Amniotic epithelial cell (primary cell): ENCODE results near the gene MYOZ2.

Experiments
- DNase-seq: peaks from one replicate; pipeline ENCODE4 v3.0.0-alpha.2; 2010; ENCODE audit warnings: low read depth

Gene MYOZ2

DNA sequence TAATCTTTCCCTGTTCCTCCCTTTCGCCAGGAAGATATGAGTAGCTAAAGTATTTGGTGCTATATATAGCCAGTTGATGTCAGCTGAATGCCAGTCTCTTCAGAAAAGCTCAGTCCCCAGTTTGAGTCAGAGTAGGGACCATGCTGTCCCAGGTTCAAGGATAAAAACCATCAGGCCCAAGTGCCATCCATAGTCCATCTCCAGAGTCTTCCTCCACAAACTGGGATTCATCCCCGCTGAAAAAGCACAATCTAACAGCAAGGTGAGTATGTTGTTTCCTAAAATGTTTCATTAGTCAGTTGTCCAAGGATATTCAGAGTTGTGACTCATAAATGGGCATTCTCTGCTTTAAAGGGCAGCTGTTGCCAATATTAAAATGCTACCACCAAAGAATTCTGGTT is at the start of gene MYOZ2:
Gene MYOZ2, plus strand, starts transcription at position 112 of the 401 bp plus-strand sequence. CDS start 694 bp downstream, outside the sequence.
- DNase-seq = no peak

- no peak for DNase-seq
These were observed 48.5 kb upstream of the MYOZ2 start for GRCh38 chr4:119087121-119087520.

DNA sequence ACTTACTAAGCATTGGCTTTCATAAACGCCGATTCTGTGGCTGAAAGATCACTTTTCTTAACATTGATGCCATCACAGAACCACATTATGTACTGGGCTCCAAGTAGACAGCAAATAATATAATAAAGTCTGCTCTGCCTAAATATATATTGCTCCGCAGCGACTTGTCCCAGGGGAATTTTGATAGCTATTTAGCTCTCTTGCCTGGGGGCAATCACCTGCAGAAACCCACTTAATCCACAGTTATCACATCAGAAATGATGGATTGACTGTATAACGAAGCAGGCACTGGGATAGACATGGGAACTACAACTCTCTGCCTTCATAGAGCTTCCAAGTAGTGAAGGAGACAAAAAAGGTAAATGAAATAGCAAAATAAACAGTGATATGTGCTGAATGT is 48.0 kb upstream of the MYOZ2 start:
- DNase-seq = no peak

DNA sequence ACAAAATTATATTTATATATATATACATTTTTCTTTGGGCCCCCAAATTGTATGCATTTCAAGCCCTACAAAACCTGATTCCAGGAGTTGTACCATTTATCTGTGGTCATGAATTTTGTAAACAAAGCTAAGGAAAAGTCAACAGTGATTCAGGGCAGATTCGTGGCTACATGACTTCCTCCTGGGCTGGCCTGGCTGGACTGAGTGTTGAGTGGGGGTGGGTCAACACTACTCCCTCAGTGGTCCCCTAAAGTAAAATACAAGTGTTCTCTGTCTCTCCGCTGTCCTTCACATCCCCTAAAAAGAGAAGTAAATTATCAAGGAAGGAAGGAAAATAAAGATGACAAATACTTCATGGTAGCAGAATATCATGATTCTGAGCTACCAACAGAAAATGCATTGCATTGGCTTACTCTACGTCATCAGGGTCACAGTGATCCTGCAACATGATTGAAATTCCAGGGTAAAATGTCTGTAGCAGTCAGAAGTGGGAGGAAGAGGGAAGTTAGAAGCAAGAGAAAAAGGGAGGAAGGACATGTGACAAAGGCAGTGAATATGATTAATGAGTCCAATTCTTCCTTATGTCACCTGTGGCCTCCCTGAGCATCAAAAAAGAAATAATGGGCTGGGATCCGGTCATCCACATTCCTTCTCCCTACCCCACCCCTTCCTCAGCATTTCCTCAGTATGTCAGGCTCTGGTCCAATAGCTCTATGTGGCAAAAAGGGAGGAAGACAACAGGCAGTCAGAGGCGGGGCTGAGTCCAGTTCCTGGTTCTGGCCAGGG is 42.4 kb upstream of the MYOZ2 start:
- no peak for DNase-seq

GRCh38 chr4:119097282-119097900 is 38.2 kb upstream of the MYOZ2 start:
- no peak for DNase-seq

GRCh38 chr4:119098306-119098705 is 37.3 kb upstream of the MYOZ2 start:
- no peak for DNase-seq

GRCh38 chr4:119099227-119099810 is 36.3 kb upstream of the MYOZ2 start:
- DNase-seq = peak; percentile 95

DNA sequence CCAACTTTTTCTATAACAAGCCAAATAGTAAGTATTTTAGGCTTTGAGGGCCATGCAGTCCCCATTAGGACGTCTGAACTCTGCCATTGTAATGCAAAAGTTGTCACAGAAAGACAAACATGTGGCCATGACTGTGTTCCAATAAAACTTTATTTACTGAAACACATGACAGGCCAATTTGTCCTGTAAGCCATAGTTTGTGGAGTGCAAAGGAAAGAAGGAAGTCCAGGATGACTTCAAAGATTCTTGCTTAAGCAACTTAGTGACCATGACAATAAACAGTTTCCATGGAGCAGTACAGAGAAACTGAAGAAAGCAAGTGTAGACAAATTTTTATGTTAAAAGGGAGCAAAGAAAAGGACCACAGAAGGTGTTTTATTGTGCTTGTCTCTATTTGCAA is 35.0 kb upstream of the MYOZ2 start:
- no peak for DNase-seq

GRCh38 chr4:119103263-119103662 is 32.4 kb upstream of the MYOZ2 start:
- peak; percentile 99 for DNase-seq

GRCh38 chr4:119104644-119105273 is 30.9 kb upstream of the MYOZ2 start:
- no peak for DNase-seq

DNA sequence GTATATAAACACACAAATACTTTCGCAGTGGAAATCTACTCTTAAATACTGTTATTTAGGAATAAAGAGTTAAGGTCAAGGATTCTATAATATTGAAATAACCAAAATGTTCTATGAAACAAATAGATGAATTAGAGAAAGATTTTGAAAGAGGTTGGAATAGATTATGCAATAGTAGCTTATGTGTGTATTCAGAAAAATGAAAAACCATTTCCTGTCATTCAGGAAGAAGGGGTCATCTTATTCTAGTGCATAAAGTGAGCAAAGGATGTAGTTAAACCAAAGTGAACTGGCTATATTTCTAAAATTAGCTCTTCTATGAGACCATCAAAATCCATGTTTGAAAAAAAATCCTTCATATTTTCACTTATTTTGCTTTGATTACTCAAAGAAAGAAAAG is 30.0 kb upstream of the MYOZ2 start:
- DNase-seq = no peak

DNA sequence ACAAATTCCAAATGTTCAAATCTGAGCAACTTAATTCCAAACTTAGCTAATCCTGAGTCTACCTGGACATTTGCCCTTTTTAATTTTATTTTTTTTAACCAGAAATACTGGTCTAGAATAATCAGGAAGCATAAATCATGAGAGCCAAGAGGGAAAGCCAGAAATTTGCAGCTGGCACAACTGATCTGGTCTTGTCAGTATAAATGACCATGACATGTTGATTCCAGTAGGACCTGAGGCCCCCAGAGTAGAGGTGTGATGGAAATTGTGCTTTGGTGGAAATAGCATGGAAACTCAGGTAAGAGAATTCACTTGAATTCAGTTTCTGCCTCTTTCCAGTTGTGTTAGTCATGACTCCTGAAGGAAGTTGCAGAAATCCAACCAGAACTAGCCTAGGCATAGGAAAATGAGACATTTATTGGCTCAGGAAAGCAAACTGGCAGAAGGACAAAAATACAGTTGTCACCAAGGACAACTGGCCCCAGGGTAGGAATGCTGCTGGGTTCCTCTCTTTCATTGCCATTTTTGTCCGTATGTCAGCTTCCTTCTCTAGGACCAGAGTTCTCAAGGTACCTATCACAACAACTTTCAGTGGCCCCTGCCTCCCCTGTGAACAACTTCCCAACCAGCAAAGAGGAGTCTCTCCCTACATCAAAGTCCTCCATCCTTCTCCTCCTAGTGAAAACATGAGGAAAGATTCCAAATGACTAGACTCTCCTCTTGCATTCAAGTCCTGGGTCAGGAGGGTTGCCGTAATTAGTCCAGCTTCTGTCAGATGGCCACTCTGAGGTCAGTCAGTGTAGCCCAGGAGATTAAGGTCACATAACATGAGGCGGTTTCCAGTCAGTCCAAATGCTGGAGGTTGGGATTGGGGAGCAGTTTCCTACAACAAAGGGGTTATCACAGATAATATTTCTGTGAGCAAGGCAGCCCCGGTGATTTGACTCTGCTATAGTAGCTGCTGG is 29.3 kb upstream of the MYOZ2 start:
- no peak for DNase-seq

DNA sequence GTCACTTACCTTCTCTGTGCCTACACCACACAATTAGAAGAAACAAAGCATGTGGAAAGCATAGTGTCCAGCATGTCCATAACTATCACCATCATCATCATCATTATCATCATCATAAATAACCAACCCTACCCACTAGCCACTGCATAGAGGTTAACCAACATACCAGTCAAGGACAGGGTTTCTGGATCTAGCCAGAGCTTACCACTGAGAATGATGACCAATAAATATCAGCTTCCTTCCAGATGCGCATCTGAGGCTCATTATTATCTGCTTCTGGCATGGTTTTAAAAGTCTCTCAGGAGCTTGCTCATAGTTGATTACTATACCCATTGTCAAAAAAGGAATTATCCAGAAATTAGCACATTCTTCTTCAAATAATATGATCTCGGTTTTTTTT is 25.5 kb upstream of the MYOZ2 start:
- peak; percentile 44 for DNase-seq

DNA sequence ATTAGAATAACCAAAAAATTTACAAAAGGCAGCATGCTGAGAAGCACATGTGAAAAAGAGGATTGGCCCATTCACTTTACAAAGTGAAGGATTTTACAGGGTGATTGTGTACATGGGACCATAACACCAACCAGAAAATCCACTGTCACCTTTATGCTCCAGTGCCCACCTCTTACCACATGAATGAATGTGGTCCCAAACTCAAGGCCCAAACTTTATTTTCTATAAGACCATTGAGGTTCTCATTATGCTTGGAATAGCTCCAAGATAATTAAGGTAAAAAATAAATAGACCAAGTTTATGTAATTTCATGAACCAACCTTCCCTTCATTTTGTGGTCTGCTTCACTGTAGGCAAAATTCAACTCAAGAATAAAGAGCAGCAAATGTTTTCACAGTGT is 24.3 kb upstream of the MYOZ2 start:
- no peak for DNase-seq

GRCh38 chr4:119113033-119113655 is 22.5 kb upstream of the MYOZ2 start:
- DNase-seq = peak; percentile 98

- DNase-seq = no peak
These were observed 19.6 kb upstream of the MYOZ2 start for GRCh38 chr4:119116021-119116420.

GRCh38 chr4:119116925-119117900 is 18.4 kb upstream of the MYOZ2 start:
- no peak for DNase-seq

- DNase-seq = peak; percentile 58
These were observed 17.2 kb upstream of the MYOZ2 start for GRCh38 chr4:119118397-119118796.

DNA sequence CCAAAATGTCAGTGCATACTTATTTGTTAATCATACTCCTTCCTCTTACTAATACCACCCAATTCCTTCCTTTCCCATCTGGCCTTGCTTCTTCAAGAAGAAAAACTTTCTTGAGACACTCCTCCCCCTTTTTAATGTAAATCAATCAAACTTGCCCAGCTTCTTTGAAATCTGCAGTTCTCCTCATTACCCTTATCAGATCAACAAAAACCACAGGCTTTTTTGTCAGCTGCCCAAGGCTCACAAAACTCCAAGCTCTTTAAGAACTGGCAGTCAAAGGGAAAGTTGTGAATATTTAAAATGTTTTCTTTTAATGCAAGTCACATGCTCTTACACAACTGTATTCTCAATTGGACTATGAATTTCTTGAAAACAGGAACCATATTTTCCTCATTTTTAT is 11.3 kb upstream of the MYOZ2 start:
- DNase-seq = peak; percentile 91

GRCh38 chr4:119125931-119126330 is 9.7 kb upstream of the MYOZ2 start:
- peak; percentile 42 for DNase-seq
